ENCODE results near the gene ETV2. TPM values are rescaled to one million over a fixed set of nuclear protein-coding genes. Genes with fewer than 3 reads are reported as not detected.

The ETV2 gene
- total RNA-seq, 5 donors from 2014 or later (not counting 1 experiment from before 2014, with no cell fraction given), result 0.67 to 2.1 (median 1.1) TPM; not detected in 1

Other genes with a start within 250 kb of the ETV2 start
- not detected for gene FFAR2, start 193.5 kb upstream of the ETV2 start, total RNA-seq
- gene KRTDAP, start 151.3 kb upstream of the ETV2 start, total RNA-seq, result not detected
- gene DMKN, start 128.1 kb upstream of the ETV2 start, total RNA-seq, result 1 to 10 TPM in 4 of 5 donors, not detected in 1; 1.8 to 2.3 (median 2.1) TPM
- gene SBSN, start 113.4 kb upstream of the ETV2 start, total RNA-seq, result under 1 TPM in 1 of 5 donors, not detected in 4; 0.23 TPM
- not detected for gene GAPDHS, start 108.3 kb upstream of the ETV2 start, total RNA-seq
- 10 to 100 TPM; 27.5 to 46.6 (median 44.2) TPM for gene TMEM147, start 96.1 kb upstream of the ETV2 start, total RNA-seq
- gene ATP4A, start 78.1 kb upstream of the ETV2 start, total RNA-seq, result not detected
- gene PMIS2, start 55.6 kb upstream of the ETV2 start, total RNA-seq, result not detected
- gene HAUS5, start 29.0 kb upstream of the ETV2 start, total RNA-seq, result 10 to 100 TPM; 25.5 to 34.1 (median 29.3) TPM
- 10 to 100 TPM; 37.6 to 74.0 (median 68.4) TPM for gene RBM42, start 12.7 kb upstream of the ETV2 start, total RNA-seq
- 100 to 1,000 TPM; 199 to 248 (median 225) TPM for gene COX6B1, start 6.6 kb downstream of the ETV2 start, total RNA-seq
- gene UPK1A, start 24.8 kb downstream of the ETV2 start, total RNA-seq, result under 1 TPM in 4 of 5 donors, not detected in 1; 0.20 to 0.56 (median 0.38) TPM
- 1 to 10 TPM; 1.2 to 4.1 (median 2.0) TPM for gene ZBTB32, start 62.8 kb downstream of the ETV2 start, total RNA-seq
- gene KMT2B, start 76.3 kb downstream of the ETV2 start, total RNA-seq, result 100 to 1,000 TPM in 1 of 5 donors, 10 to 100 TPM in 4; 76.4 to 107 (median 92.5) TPM
- gene IGFLR1, start 100.7 kb downstream of the ETV2 start, total RNA-seq, result 100 to 1,000 TPM in 2 of 5 donors, 10 to 100 TPM in 3; 54.7 to 123 (median 98.1) TPM
- gene U2AF1L4, start 103.7 kb downstream of the ETV2 start, total RNA-seq, result 10 to 100 TPM; 40.2 to 74.1 (median 49.3) TPM
- 10 to 100 TPM; 21.2 to 33.5 (median 24.5) TPM for gene PSENEN, start 103.9 kb downstream of the ETV2 start, total RNA-seq
- gene LIN37, start 106.8 kb downstream of the ETV2 start, total RNA-seq, result 10 to 100 TPM; 11.8 to 23.6 (median 22.8) TPM
- under 1 TPM in 3 of 5 donors, not detected in 2; 0.44 to 0.69 (median 0.51) TPM for gene HSPB6, start 115.3 kb downstream of the ETV2 start, total RNA-seq
- 10 to 100 TPM; 31.3 to 52.1 (median 47.8) TPM for gene PROSER3, start 116.4 kb downstream of the ETV2 start, total RNA-seq
- 10 to 100 TPM; 19.7 to 38.5 (median 22.8) TPM for gene ARHGAP33, start 133.8 kb downstream of the ETV2 start, total RNA-seq
- not detected for gene PRODH2, start 171.1 kb downstream of the ETV2 start, total RNA-seq
- under 1 TPM in 2 of 5 donors, not detected in 3; 0.06 to 0.33 TPM for gene NPHS1, start 210.8 kb downstream of the ETV2 start, total RNA-seq
- gene KIRREL2, start 215.2 kb downstream of the ETV2 start, total RNA-seq, result under 1 TPM; 0.16 to 0.28 (median 0.25) TPM
- 1 to 10 TPM in 1 of 5 donors, under 1 TPM in 3, not detected in 1; 0.15 to 1.3 (median 0.33) TPM for gene APLP1, start 226.8 kb downstream of the ETV2 start, total RNA-seq